ENCODE measurements around the gene PAM. TPM values are rescaled to one million over a fixed set of nuclear protein-coding genes. Genes with fewer than 3 reads are reported as not detected.

PAM gene
- total and polyA plus RNA-seq, 2 of the 13 experiments (the other 11 are each of a cell fraction or from before 2014, with no cell fraction given) = 20.2 to 79.1 TPM

- in situ Hi-C loops (cut with HindIII; ENCODE audit: extremely low pct_ligation_motif_present, low pct_unique_long_range_greater_than_20kb) (no loop called here), intact Hi-C loops (cut with micrococcal nuclease; ENCODE audit: unreplicated experiment) (no loop called here)
- Histone ChIP-seq H3K9me3 (ENCODE audit: low read length) (no peaks in the 10 kb centered on the region), H3K4me1 (ENCODE audit: insufficient read depth, low read length) (no peaks in the 10 kb centered on the region), H3K4me2 (ENCODE audit: low read depth, low read length) (no peak overlapping the region), H3K4me3 (replicated peaks in 1 of 3; ENCODE audit: insufficient read depth in 1 of 3, low read depth in 2 of 3, low read length in 3 of 3) (no peak overlapping the region), H3K9ac (ENCODE audit: insufficient read depth, low read depth, low read length) (no peak overlapping the region), H2AFZ (ENCODE audit: low read length) (no peak overlapping the region), H3K79me2 (ENCODE audit: insufficient read depth, low read length) (no peaks in the 10 kb centered on the region), H3K36me3 (replicated peaks in 1 of 2; ENCODE audit: control insufficient read depth in 1 of 2, insufficient read depth in 2 of 2, low read length in 2 of 2) (no peaks in the 10 kb centered on the region), H4K20me1 (ENCODE audit: insufficient read depth, low read length) (no peaks in the 10 kb centered on the region), H3K27ac (ENCODE audit: extremely low read length, insufficient read depth, low read length) (no peak overlapping the region), H3K27me3 (ENCODE audit: control insufficient read depth in 1 of 2, insufficient read depth in 2 of 2, low read length in 2 of 2) (no peaks in the 10 kb centered on the region)
- POLR2A ChIA-PET = no interaction called here
- no peak for TF ChIP-seq ATRX (CRISPR knock-in tag; IDR thresholded peaks at IDR 0.05; ENCODE audit: borderline replicate concordance)
- TF ChIP-seq GLMP (CRISPR knock-in tag; IDR thresholded peaks at IDR 0.05; ENCODE audit: borderline replicate concordance) = no peak
- TF ChIP-seq ZNF775 (CRISPR knock-in tag; IDR thresholded peaks at IDR 0.05; ENCODE audit: borderline replicate concordance) = no peak
- no peak for TF ChIP-seq ZNF749 (CRISPR knock-in tag; IDR thresholded peaks at IDR 0.05; ENCODE audit: borderline replicate concordance)
- TF ChIP-seq KDM1A (CRISPR knock-in tag; IDR thresholded peaks at IDR 0.05) = no peak
- ATAC-seq = no peak
- WGBS (ENCODE audit: low lambda C conversion rate) = 0% methylated on average over 1 of the region's 1 CpG
- CTCF ChIA-PET (ENCODE audit: low intra/inter-chr PET ratio, low total read pairs) = no interaction called here
- no TSS peak for BruUV-seq (replicated peaks)
- no peak for DNase-seq (ENCODE audit: low spot score)
- FAIRE-seq = no peak
Measured at GRCh38 chr5:102720969-102721368, 34.1 kb upstream of the PAM start.

- H3K4me3 ChIP-seq (replicated peaks in 1 of 3; ENCODE audit: insufficient read depth in 1 of 3, low read depth in 2 of 3, low read length in 3 of 3) = no peak overlapping the region
- H3K9me3 ChIP-seq (ENCODE audit: low read length) = no peaks in the 10 kb centered on the region
- WGBS (ENCODE audit: low lambda C conversion rate) = 4% methylated on average over 4 of the region's 4 CpGs
- in situ Hi-C loops (cut with HindIII; ENCODE audit: extremely low pct_ligation_motif_present, low pct_unique_long_range_greater_than_20kb) = no loop called here
- FAIRE-seq (no peak), ATAC-seq (no peak), DNase-seq (ENCODE audit: low spot score) (no peak)
- ChIA-PET CTCF (ENCODE audit: low intra/inter-chr PET ratio, low total read pairs) (no interaction called here), POLR2A (no interaction called here)
- intact Hi-C loops (cut with micrococcal nuclease; ENCODE audit: unreplicated experiment) = no loop called here
- H2AFZ ChIP-seq (ENCODE audit: low read length) = no peak overlapping the region
- H3K79me2 ChIP-seq (ENCODE audit: insufficient read depth, low read length) = no peaks in the 10 kb centered on the region
- H3K36me3 ChIP-seq (replicated peaks in 1 of 2; ENCODE audit: control insufficient read depth in 1 of 2, insufficient read depth in 2 of 2, low read length in 2 of 2) = no peaks in the 10 kb centered on the region
- no peak overlapping the region for H3K9ac ChIP-seq (ENCODE audit: insufficient read depth, low read depth, low read length)
- no peaks in the 10 kb centered on the region for H3K4me1 ChIP-seq (ENCODE audit: insufficient read depth, low read length)
- no peaks in the 10 kb centered on the region for H4K20me1 ChIP-seq (ENCODE audit: insufficient read depth, low read length)
- H3K27ac ChIP-seq (ENCODE audit: extremely low read length, insufficient read depth, low read length) = no peak overlapping the region
- BruUV-seq (replicated peaks) = no TSS peak
- no peaks in the 10 kb centered on the region for H3K27me3 ChIP-seq (ENCODE audit: control insufficient read depth in 1 of 2, insufficient read depth in 2 of 2, low read length in 2 of 2)
- H3K4me2 ChIP-seq (ENCODE audit: low read depth, low read length) = no peak overlapping the region
- TF ChIP-seq CREM (IDR thresholded peaks at IDR 0.05) (no peak), CREM (CRISPR knock-in tag; IDR thresholded peaks at IDR 0.05) (no peak), ZNF333 (CRISPR knock-in tag; IDR thresholded peaks at IDR 0.05; ENCODE audit: borderline replicate concordance) (no peak), ZNF367 (CRISPR knock-in tag; IDR thresholded peaks at IDR 0.05; ENCODE audit: borderline replicate concordance) (no peak), ZNF775 (CRISPR knock-in tag; IDR thresholded peaks at IDR 0.05; ENCODE audit: borderline replicate concordance) (no peak), ZNF629 (CRISPR knock-in tag; conservative IDR thresholded peaks at IDR 0.05) (no peak), ZNF572 (CRISPR knock-in tag; IDR thresholded peaks at IDR 0.05) (no peak), NFE2L2 (IDR thresholded peaks at IDR 0.05; ENCODE audit: low read length) (no peak), SETDB1 (CRISPR knock-in tag; IDR thresholded peaks at IDR 0.05; ENCODE audit: borderline replicate concordance) (no peak), ZNF674 (CRISPR knock-in tag; IDR thresholded peaks at IDR 0.05; ENCODE audit: low read depth) (no peak), ZNF746 (CRISPR knock-in tag; IDR thresholded peaks at IDR 0.05) (no peak), FOXO4 (CRISPR knock-in tag; conservative IDR thresholded peaks at IDR 0.05) (no peak), SMARCC2 (IDR thresholded peaks at IDR 0.05) (no peak), ZNF576 (CRISPR knock-in tag; IDR thresholded peaks at IDR 0.05) (no peak)
Measured at GRCh38 chr5:102722931-102723330, 32.2 kb upstream of the PAM start.
